ENCODE data around the gene FOXD1.
A peak's percentile ranks its signal among the peaks of the same experiment; 100 is the strongest.
"Not testable (repeated sequence)": the region's sequence is repeated elsewhere in the genome, so short reads cannot be mapped to it uniquely, and the experiment has no call there.

The FOXD1 gene

GRCh38 chr5:73460133-73460532 is 11.6 kb upstream of the FOXD1 start:
- no peak for DNase-seq

- DNase-seq, result no peak
These were observed 10.8 kb upstream of the FOXD1 start for GRCh38 chr5:73459366-73459765.

- DNase-seq, result not testable (repeated sequence)
These were observed 7.9 kb upstream of the FOXD1 start for GRCh38 chr5:73456462-73456861.

GRCh38 chr5:73454379-73455036 is 5.9 kb upstream of the FOXD1 start:
- DNase-seq, result peak; percentile 53

DNA sequence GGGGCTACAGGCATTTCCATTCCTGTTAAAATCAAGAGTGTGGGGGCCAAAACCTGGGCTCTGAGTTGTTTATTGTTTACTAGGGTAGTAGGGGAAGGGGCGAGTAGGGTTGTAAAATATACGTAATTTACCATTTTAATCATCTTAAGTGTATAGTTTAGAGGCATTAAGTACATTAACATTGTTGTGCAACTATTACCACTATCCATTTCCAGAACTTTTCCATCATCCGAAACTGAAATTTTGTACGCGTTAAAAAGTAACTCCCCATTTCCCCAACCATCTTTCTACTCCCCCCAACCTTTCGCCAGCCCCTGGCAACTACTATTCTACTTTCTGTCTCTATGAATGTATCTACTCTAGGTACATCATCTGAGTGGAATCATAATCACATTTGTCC is 3.6 kb upstream of the FOXD1 start:
- DNase-seq, result no peak

DNA sequence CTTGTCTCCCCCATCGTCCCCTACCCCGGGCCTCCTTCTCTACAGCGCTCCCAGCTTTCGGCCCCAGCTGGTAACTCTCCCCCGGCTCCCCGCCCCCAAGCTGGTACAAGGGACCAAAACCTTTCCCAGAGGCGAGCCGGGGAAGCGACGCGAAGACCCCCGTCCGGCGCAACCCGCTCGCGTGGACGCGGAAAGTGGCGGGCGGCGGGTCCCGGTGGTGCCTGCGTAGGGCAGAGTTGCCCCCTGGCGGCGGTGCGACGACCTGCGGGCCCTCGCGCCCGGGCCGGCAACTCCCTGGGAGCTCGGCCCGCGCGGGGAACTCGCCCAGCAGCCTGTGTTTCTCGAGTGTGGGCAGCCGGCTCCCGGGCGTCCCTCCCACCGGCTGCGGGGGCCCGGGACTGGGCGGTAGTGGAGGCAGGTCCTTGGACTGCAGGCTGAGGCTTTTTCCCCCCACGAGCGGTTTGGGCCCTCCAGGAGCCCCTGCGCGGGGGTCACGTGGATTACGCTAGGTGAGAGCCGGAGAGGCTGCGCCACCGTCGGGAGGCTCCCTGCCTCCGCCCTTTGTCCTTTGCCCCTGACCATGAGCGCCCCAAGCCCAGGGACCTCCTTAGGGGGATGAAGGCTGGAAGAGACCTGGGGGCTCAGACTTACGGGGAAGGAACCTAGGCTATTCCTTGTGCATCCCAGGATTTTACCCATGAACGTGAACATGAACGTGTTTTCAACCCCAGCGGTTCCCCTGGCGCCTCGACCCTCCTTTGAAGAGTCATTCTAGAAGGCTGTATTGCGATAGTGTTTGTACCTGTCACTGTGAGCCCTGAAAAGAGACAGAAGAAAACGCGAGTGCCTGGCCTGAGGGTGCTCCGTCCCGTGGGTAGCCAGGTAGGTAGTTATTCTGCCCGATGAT is 2.9 kb upstream of the FOXD1 start:
- DNase-seq, result no peak

GRCh38 chr5:73450672-73451223 is 2.2 kb upstream of the FOXD1 start:
- DNase-seq, result no peak

DNA sequence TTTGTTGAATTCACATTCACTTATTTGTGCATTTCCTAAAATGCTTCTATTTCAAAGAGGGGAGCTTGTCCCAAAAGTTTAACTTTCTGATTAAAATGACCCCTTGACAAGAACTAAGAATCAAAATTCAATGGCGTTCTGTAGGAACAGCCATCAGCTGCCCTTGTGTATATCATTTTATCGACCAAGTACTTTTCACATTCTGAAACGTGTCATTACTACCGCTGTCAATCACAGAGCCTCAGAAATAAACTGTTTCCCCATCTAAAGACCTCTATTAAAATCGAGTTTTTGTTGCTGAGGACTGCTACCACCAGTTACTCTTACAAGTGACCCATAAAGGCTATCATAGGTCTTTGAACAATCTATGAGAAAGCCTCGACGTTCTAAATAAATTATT is 1.6 kb upstream of the FOXD1 start:
- no peak for DNase-seq

DNA sequence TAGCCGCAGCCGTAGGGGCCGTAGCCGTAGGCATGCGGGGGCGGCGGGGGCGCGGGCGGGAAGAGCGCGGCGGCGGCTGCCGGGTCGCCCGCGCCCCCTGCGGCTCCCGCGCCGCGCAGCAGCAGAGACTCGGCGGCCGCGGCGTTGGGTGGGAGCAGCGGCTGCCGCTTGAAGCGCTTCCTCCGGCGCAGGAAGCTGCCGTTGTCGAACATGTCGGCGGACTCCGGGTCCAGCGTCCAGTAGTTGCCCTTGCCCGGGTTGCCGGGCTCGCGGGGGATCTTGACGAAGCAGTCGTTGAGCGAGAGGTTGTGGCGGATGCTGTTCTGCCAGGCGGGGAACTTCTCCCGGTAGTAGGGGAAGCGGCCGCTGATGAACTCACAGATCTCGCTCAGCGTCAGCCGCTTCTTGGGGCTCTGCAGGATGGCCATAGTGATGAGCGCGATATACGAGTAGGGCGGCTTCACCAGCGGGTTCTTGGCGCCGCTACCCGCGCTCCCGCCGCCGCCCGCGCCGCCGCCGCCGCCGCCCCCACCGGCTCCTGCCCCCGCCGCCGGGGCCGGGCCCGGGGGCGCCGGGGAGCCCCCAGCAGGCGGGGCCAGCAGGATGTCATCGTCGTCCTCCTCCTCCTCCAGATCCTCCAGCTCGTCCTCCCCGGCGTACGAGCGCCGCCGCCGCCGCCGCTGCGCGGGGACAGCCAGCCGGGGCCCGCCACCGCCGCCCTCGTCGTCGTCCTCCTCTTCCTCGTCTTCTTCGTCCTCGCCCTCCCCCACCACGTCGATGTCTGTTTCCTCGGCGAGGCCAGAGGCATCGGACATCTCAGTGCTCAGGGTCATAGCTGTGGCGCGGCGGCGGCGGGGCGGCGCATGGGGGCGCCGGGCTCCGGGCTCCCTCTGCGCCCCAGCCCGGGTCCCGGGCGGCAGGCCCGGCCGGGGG is 781 bp downstream of the FOXD1 start:
- no peak for DNase-seq

DNA sequence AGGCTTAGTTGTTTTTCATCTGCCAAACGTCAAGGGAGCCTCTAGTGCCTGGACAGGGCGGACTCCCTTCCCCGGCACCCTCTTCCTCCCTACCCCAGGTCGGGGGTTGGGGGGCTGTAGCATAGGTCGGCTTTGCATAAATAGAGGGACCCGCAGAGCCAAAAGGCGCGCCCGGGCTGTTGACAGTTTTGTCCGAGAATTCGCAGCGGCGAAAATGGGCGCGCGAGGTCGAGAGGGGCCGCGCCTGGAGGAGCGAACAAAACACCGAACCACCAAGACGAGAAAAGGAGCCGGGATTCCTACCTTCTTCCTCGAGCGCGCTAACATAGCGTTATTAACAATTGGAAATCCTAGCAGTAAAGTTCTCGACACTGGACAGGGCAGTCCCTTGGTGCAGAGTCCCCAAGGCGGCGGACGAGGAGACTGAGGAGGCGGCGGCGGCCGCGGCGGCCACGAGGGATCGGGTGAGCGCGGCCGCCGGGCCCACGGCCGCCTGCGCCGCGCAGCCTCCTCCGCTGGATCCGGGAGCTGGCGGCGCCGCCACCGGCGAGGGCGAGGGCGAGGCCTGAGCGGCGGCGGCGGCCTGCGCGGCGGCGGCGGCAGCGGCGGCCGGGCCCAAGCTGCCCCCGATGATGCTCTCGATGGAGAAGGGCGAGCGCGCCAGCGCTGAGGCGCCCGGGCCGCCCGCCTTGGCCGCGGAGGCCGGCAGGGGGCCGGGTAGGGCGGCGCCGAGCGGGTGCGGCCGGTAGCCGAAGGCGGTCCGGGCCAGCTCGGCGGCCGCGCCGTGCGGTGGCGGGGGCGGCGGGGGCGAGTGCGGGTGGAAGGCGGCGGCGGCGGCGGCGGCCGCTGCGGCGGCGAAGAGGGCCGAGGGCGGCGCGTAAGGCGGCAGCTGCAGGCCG is 1.7 kb downstream of the FOXD1 start:
- DNase-seq, result no peak

DNA sequence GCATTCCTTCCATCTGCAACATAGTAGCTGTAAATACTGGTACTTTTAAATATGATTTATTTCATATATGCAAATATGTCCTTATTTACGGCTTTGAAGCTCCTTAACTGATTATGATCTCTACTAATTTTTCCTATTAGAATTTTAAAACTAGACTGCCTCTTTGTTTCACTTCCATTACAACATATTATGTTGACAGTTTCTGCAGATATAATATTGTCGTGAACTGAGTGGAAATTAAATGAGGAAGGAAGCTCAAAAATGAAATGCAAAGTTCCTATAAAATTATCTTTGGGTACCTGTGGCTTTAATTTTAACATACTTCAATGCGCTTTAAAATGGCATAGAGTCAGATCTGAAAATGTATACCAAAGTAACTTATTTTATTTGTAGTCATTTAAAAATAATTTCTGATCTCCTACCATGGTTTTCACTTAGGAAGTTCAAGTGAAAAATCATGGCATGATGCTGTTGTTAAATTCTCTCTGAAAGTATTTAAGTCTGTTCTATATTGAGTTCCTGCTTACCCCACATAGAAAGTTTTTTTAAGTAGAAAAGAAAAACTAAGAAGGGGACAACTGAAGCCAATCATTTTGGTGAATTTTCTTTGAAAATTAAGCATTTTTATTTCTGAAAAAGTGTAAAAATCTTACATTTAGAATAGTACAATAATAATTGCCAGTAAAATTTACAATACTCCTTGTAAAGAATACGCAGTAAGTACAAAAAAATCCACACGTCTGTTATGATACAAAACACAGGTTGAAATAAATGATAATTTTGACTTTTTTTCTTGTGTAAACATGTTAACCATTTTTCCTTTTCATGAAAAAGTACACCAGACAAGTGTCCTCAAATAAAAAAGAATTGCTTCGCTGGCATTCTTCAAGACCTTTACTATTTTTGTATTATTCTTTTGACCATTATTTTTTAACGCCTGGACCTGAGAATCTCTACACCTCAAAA is 2.6 kb downstream of the FOXD1 start:
- no peak for DNase-seq

DNA sequence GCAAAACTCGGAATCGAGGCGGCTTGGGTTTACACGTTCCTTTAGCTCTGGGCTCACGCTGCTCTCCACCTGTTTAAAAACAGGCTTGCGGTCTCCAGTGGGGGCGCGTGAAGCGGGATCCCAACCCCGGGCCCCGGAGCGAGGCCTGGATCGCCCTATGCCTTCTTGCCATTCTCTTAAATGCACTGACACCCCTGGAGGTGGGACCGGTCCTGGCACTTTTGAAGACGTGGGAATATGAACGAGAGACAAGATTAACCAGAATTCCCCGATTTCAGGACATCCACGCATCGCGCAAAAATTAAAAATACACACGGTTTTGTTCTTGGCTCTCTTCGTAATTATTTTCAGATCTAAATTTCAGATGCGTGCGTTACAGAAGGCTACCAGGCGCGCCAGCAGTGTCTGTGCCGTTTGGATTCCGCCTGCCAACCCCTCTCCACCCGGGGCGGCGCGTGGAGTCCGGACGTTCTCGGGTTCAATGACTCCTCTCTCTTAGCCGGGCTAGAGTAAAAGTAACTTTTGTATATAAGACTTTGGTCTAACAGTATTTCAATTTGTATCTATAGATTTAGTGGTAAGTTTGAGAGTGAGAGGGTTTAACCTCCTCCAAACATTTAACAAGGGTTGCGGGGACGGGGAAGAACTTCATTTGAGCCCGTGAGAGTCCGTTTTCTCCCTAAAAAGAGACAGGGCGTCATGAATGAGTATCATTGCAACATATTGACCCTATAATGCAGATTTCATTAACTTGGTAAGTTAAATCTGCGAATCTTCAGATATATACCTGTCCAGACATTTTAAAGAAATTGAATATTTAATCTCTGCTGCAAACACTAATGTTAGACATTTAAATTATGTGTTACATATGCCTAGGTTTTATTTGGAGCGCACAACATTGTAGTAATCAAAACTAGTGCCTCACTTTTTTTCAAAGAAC is 3.8 kb downstream of the FOXD1 start:
- no peak for DNase-seq

DNA sequence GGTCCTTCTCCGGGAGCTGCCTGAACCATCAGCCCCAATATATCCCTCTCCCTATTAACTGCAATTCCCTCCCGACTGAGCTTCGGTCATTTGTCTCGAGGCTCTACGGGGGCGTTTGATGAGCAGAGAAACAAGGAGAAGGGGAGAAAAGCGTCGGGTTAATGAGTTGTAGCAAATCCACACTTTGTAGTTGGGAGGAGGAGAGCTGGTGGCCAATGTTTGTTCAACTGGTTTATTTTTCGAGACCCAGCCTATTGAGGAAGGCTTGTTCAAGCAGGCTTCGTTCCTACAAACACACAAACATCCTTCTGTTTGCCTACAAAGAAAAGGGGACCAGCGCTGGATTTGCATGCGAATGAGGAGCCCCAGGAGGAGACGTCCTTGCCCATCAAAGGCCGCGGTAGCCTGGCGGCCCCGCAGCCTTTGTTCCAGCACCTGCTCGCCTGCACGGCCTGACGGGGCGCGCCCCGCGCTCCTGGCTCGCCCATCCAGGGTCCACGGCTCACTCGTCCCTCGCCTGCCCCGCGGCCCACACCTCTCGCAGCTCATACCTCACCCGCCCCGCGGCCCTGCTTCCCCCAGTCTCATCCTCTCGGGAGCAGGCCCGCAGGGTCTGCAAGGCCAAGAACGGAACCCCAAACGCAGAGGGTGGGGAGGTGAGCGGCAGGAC is 4.6 kb downstream of the FOXD1 start:
- DNase-seq, result no peak

- DNase-seq, result no peak
These were observed 5.5 kb downstream of the FOXD1 start for GRCh38 chr5:73442996-73443627.

DNA sequence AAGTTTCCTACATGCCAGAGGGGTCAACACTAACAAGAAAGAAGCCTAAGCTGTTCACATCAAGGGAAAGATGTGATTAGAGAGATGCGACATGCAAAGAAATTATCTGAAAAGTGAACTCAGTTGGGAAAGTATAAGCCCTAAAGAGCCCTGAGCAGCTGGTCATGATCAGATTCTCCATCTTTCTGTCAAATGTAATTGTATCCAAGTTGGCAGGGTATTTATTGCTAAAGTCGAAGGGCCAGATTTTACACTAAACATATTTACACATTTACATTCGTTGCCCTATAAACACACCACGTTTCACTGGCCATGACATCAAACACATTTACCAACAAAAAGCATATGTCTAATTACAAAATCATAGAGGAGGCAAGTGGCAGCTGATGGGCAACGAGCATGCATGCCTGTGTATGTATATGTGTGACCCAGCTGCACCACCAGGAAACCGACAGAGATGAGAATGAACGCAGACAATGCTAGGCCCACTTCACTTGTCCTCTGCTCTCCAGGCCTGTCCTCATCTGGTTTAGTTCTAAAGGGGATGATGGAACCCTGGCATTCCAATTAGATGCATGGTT is 6.3 kb downstream of the FOXD1 start:
- DNase-seq, result no peak

DNA sequence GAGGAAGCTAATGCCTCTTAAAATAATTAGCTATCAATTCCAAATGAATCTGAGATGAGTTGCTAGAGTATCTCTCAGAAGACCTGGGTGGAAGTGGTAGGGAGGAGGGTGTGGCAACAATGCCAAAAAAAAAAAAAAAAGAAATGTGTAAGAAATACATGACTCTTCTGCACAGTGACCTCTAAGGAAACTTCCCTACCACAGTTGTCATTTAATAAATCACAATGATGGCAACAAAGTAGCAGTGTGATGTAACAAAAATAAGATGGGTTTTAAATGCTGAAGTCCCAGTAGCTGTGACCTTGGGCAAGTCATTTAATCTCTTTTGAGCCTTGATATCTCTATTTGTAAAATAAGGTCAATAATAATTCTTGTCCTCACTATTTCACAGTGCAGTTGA is 7.2 kb downstream of the FOXD1 start:
- no peak for DNase-seq

DNA sequence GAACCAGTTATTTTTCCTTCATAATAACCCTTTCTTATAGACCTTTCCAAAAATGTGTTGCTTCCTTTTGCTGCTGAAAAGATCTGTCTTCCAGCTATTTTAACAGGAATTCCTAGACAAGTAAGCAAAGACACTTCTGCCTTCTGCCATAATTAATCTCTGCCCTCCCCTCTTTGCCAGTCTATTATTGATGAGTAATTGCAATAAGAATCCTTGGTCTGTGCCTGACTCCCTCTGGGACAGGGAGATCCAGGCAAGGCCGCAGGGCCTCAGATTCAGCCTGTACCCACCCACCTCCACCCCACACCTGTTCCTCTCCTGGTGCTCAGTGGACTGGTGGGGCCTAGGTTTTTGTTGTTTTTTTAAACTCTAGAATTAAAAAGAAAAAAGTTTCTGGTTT is 8.3 kb downstream of the FOXD1 start:
- DNase-seq, result no peak

All from NCI-H1436 treated with DMSO at 0.1 percent for 48 hours (cell line).